ENCODE results near the gene TAX1BP3.

The TAX1BP3 gene

GRCh38 chr17:3657874-3658783, 10.2 kb downstream of the TAX1BP3 start:
- DNase-seq (ENCODE audit: low spot score): no peak

GRCh38 chr17:3657588-3657869, 10.8 kb downstream of the TAX1BP3 start:
- DNase-seq (ENCODE audit: low spot score): no peak

- DNase-seq (ENCODE audit: low spot score): no peak
These were observed 11.4 kb downstream of the TAX1BP3 start for GRCh38 chr17:3656755-3657587.

GRCh38 chr17:3656353-3656752, 12.0 kb downstream of the TAX1BP3 start:
- no peak for DNase-seq (ENCODE audit: low spot score)

- DNase-seq (ENCODE audit: low spot score): no peak
These were observed 12.6 kb downstream of the TAX1BP3 start for GRCh38 chr17:3655766-3656165.

GRCh38 chr17:3647769-3648555, 20.4 kb downstream of the TAX1BP3 start:
- DNase-seq (ENCODE audit: low spot score): peak; percentile 15

- no peak for DNase-seq (ENCODE audit: low spot score)
These were observed 21.1 kb downstream of the TAX1BP3 start for GRCh38 chr17:3647251-3647650.

- no peak for DNase-seq (ENCODE audit: low spot score)
These were observed 23.1 kb downstream of the TAX1BP3 start for GRCh38 chr17:3645310-3645709.

- no peak for DNase-seq (ENCODE audit: low spot score)
These were observed 24.5 kb downstream of the TAX1BP3 start for GRCh38 chr17:3643889-3644349.

GRCh38 chr17:3641717-3642486, 26.5 kb downstream of the TAX1BP3 start:
- no peak for DNase-seq (ENCODE audit: low spot score)

- no peak for DNase-seq (ENCODE audit: low spot score)
These were observed 27.4 kb downstream of the TAX1BP3 start for GRCh38 chr17:3641014-3641413.

- no peak for DNase-seq (ENCODE audit: low spot score)
These were observed 28.3 kb downstream of the TAX1BP3 start for GRCh38 chr17:3639981-3640596.

GRCh38 chr17:3636908-3637373, 31.4 kb downstream of the TAX1BP3 start:
- DNase-seq (ENCODE audit: low spot score): no peak

GRCh38 chr17:3636154-3636907, 32.0 kb downstream of the TAX1BP3 start, which contains the start of the genes CTNS and SHPK:
CTNS (plus strand) TSS chr17:3636760; CDS start chr17:3640207, 3,447 bp downstream.
SHPK (minus strand) TSS chr17:3636250; CDS start chr17:3636219, 31 bp downstream.
- DNase-seq (ENCODE audit: low spot score): peak; percentile 94

- no peak for DNase-seq (ENCODE audit: low spot score)
These were observed 32.8 kb downstream of the TAX1BP3 start for GRCh38 chr17:3635474-3636153.

GRCh38 chr17:3632287-3632686, 36.1 kb downstream of the TAX1BP3 start:
- DNase-seq (ENCODE audit: low spot score): no peak

- DNase-seq (ENCODE audit: low spot score): no peak
These were observed 37.6 kb downstream of the TAX1BP3 start for GRCh38 chr17:3630781-3631180.

GRCh38 chr17:3627769-3628167, 40.6 kb downstream of the TAX1BP3 start:
- DNase-seq (ENCODE audit: low spot score): no peak
